HFF-Myc (cell line): ENCODE results near the gene DNAJC3.

Experiments used
- DNase-seq: peaks from one replicate; pipeline ENCODE4 v3.0.0-alpha.2; 2011; ENCODE audit warnings: low read depth; ENCODE audit errors: extremely low read depth
- H3K4me3 ChIP-seq: replicated peaks from 2 replicates; pipeline ENCODE4 v1.5.1; 2011; ENCODE audit warnings: low read depth, mild to moderate bottlenecking, control low read depth, low read length
- CTCF ChIP-seq: IDR thresholded peaks from 2 replicates; pipeline ENCODE4 v1.5.1; 2012; ENCODE audit warnings: mild to moderate bottlenecking, low read depth, low read length, control low read depth; ENCODE audit errors: missing control alignments

DNAJC3 gene

GRCh38 chr13:95641291-95642027 is 35.5 kb upstream of the DNAJC3 start:
- TF ChIP-seq CTCF, result no peak
- peak overlapping the region; percentile 81 for H3K4me3 ChIP-seq
- no peak for DNase-seq

- no peak for DNase-seq
- peak overlapping the region; percentile 81 for H3K4me3 ChIP-seq
- TF ChIP-seq CTCF, result no peak
These were observed 34.8 kb upstream of the DNAJC3 start for GRCh38 chr13:95642028-95642621.

GRCh38 chr13:95642999-95643398 is 33.9 kb upstream of the DNAJC3 start:
- H3K4me3 ChIP-seq, result peak overlapping the region; percentile 81
- TF ChIP-seq CTCF, result no peak
- DNase-seq, result no peak

GRCh38 chr13:95643571-95643935 is 33.4 kb upstream of the DNAJC3 start:
- peak overlapping the region; percentile 81 for H3K4me3 ChIP-seq
- no peak for DNase-seq
- TF ChIP-seq CTCF, result no peak

- TF ChIP-seq CTCF, result no peak
- no peak for DNase-seq
- H3K4me3 ChIP-seq, result peak overlapping the region; percentile 81
These were observed 32.9 kb upstream of the DNAJC3 start for GRCh38 chr13:95643936-95644598.

- H3K4me3 ChIP-seq, result peak within 1 kb of the TSS; percentile 81
- no peak for TF ChIP-seq CTCF
- peak; percentile 72 for DNase-seq
These were observed 32.3 kb upstream of the DNAJC3 start, which contains the start of gene DZIP1 for GRCh38 chr13:95644601-95645052. Gene DZIP1, minus strand, starts transcription at chr13:95644706. Its CDS starts 2,677 bp downstream, at chr13:95642029.
